GM10248 (cell line): ENCODE data around the gene SIRPB2.

Source experiments
- CTCF ChIA-PET: fragments of 300-600 bp; sonication (Branson Sonifier 250); formaldehyde crosslinking; extraction: SDS; loops from one replicate; lab custom pipeline; 2021; ENCODE audit warnings: antibody characterized with exemption; lab: Yijun Ruan, JAX
- POLR2A ChIA-PET: fragments of 350-650 bp; sonication (Branson Sonifier 250); formaldehyde crosslinking; extraction: SDS; loops from one replicate; lab custom pipeline; 2020; ENCODE audit warnings: antibody characterized with exemption; lab: Yijun Ruan, JAX
- DNase-seq: peaks from one replicate; pipeline ENCODE4 v3.0.0; 2012; ENCODE audit errors: extremely low spot score
- CTCF ChIP-seq: IDR thresholded peaks from 2 replicates; pipeline ENCODE4 v1.5.1; 2012; ENCODE audit warnings: mild to moderate bottlenecking, low read depth; ENCODE audit errors: extremely low read depth, missing control alignments, control extremely low read depth

SIRPB2 gene

GRCh38 chr20:1534526-1534925, 43.3 kb upstream of the SIRPB2 start:
- POLR2A ChIA-PET: no interaction called here
- CTCF ChIA-PET: interaction anchor here (1.0 to 2.1 kb wide), 4 partner anchors 12 to 242 kb away, joined by 3 to 9 read pairs (median 4); no protein-coding TSS in a partner anchor
- DNase-seq: no peak
- no peak for TF ChIP-seq CTCF

GRCh38 chr20:1533059-1533458, 41.8 kb upstream of the SIRPB2 start:
- DNase-seq: no peak
- peak; percentile 7 for TF ChIP-seq CTCF
- CTCF ChIA-PET: interaction anchor here (0.9 to 2.1 kb wide), 7 partner anchors 13 to 244 kb away, joined by 3 to 9 read pairs (median 3); partner anchors contain the start of gene NSFL1C
- POLR2A ChIA-PET: no interaction called here

- ChIA-PET CTCF (interaction anchor here (1.0 to 1.4 kb wide), 4 partner anchors 9 to 25 kb away, joined by 3 to 5 read pairs (median 4); no protein-coding TSS in a partner anchor), POLR2A (no interaction called here)
- DNase-seq: no peak
- no peak for TF ChIP-seq CTCF
These were observed 37.6 kb upstream of the SIRPB2 start for GRCh38 chr20:1528811-1529210.

GRCh38 chr20:1527923-1528322, 36.7 kb upstream of the SIRPB2 start:
- POLR2A ChIA-PET: no interaction called here
- CTCF ChIA-PET: interaction anchor here (1.0 to 1.4 kb wide), 4 partner anchors 10 to 24 kb away, joined by 3 to 5 read pairs (median 4); no protein-coding TSS in a partner anchor
- no peak for TF ChIP-seq CTCF
- DNase-seq: no peak

GRCh38 chr20:1526896-1527295, 35.7 kb upstream of the SIRPB2 start:
- CTCF ChIA-PET: no interaction called here
- no peak for DNase-seq
- POLR2A ChIA-PET: no interaction called here
- TF ChIP-seq CTCF: no peak

- ChIA-PET POLR2A (no interaction called here), CTCF (no interaction called here)
- DNase-seq: no peak
- no peak for TF ChIP-seq CTCF
These were observed 35.1 kb upstream of the SIRPB2 start for GRCh38 chr20:1526310-1526709.
